GM12878 (cell line): ENCODE measurements around the gene CAPN10. TPM values are rescaled to one million over a fixed set of nuclear protein-coding genes. Genes with fewer than 3 reads are reported as not detected.

Experiments used
- ATAC-seq: fragments of 200-7000 bp; cut with Tn5 transposase; 3 replicates; pipeline ENCODE4 v1.9.1; 2020; ENCODE audit warnings: mild to moderate bottlenecking, moderate library complexity
- BruUV-seq: library from RNA; stranded (reverse); fragments of 400-500 nt; replicated peaks from 2 replicates; lab custom pipeline; 2021; lab: Mats Ljungman, UMichigan
- CTCF ChIA-PET: fragments of 300-600 bp; sonication (Branson Sonifier 250); formaldehyde crosslinking; extraction: SDS; loops from one replicate; lab custom pipeline; 2021; ENCODE audit warnings: inconsistent platforms; lab: Yijun Ruan, JAX
- POLR2A ChIA-PET: fragments of 350-600 bp; formaldehyde crosslinking; extraction: SDS; loops from one replicate; lab custom pipeline; 2021; ENCODE audit warnings: inconsistent platforms; lab: Charles Lee
- RAD21 ChIA-PET: fragments of 300-600 bp; sonication (Branson Sonifier 250); formaldehyde crosslinking; loops from one replicate; lab custom pipeline; 2023; ENCODE audit warnings: antibody characterized with exemption; ENCODE audit not compliant: unreplicated experiment; lab: Charles Lee
- SMC1A ChIA-PET: fragments of 300-600 bp; sonication (Branson Sonifier 250); formaldehyde crosslinking; loops from one replicate; lab custom pipeline; 2023; ENCODE audit not compliant: unreplicated experiment, uncharacterized antibody; lab: Charles Lee
- DNase-seq: peaks from one replicate; pipeline ENCODE4 v3.0.0-alpha.2; 2011; ENCODE audit warnings: low read depth, low spot score
- FAIRE-seq: peaks from 3 replicates; lab custom pipeline; 2011; peaks lifted over from hg19 to GRCh38; lab: Jason Lieb, UNC
- H2AFZ ChIP-seq: 2 replicates; pipeline ENCODE4 v1.6.0; 2011; ENCODE audit warnings: low read depth, low read length, control low read depth; ENCODE audit not compliant: control insufficient read depth
- H3K27ac ChIP-seq: 2 replicates; pipeline ENCODE4 v1.5.1; 2011; ENCODE audit warnings: control low read depth; ENCODE audit not compliant: control insufficient read depth, insufficient read depth
- H3K27me3 ChIP-seq, 2 experiments: replicated peaks in 1 of 2; 2 replicates each; pipeline versions ENCODE4 v1.6.0 to v1.6.1; 2011; ENCODE audit warnings: low read length in 1 of 2; ENCODE audit not compliant: control insufficient read depth in 2 of 2, insufficient read depth in 2 of 2
- H3K36me3 ChIP-seq, 2 experiments: 2 replicates each; pipeline ENCODE4 v1.5.1; 2011; ENCODE audit warnings: low read length in 1 of 2; ENCODE audit not compliant: control insufficient read depth in 2 of 2, insufficient read depth in 2 of 2
- H3K4me1 ChIP-seq: 2 replicates; pipeline ENCODE4 v1.6.1; 2011; ENCODE audit warnings: mild to moderate bottlenecking, low read length, moderate library complexity, mixed read lengths; ENCODE audit not compliant: control insufficient read depth, insufficient read depth
- H3K4me2 ChIP-seq: 2 replicates; pipeline ENCODE4 v1.6.0; 2011; ENCODE audit warnings: control low read depth; ENCODE audit not compliant: control insufficient read depth, insufficient read depth
- H3K4me3 ChIP-seq: fragments of 200-600 bp; sonication (generic); 2 replicates; pipeline ENCODE4 v1.5.1; 2016
- H3K79me2 ChIP-seq: 2 replicates; pipeline ENCODE4 v1.6.0; 2011; ENCODE audit warnings: low read length; ENCODE audit not compliant: control insufficient read depth, insufficient read depth
- H3K9ac ChIP-seq: 2 replicates; pipeline ENCODE4 v1.8.0; 2011; ENCODE audit warnings: low read length, control low read depth, mixed read lengths; ENCODE audit not compliant: control insufficient read depth, insufficient read depth
- H3K9me3 ChIP-seq: replicated peaks from 3 replicates; pipeline ENCODE4 v1.5.1; 2011; ENCODE audit warnings: mild to moderate bottlenecking, low read length; ENCODE audit not compliant: control insufficient read depth, insufficient read depth
- H4K20me1 ChIP-seq: 2 replicates; pipeline ENCODE4 v1.6.0; 2011; ENCODE audit not compliant: control insufficient read depth, insufficient read depth
- BCLAF1 ChIP-seq: fragments of 450-650 bp; IDR thresholded peaks from 2 replicates; pipeline ENCODE4 v1.6.1; 2017; ENCODE audit warnings: antibody characterized with exemption, mild to moderate bottlenecking, moderate library complexity
- CTCF ChIP-seq, 3 experiments: IDR thresholded peaks in 2 of 3; conservative IDR thresholded peaks in 1 of 3; 2 replicates each; pipeline ENCODE4 v1.5.1; 2011; ENCODE audit warnings: low read depth in 3 of 3, low read length in 3 of 3, mild to moderate bottlenecking in 3 of 3, control low read depth in 2 of 3, moderate library complexity in 2 of 3, inconsistent platforms in 1 of 3, mixed read lengths in 1 of 3; ENCODE audit not compliant: control insufficient read depth in 2 of 3, insufficient read depth in 1 of 3; ENCODE audit errors: extremely low read depth in 1 of 3
- DPF2 ChIP-seq: fragments of 450-650 bp; IDR thresholded peaks from 2 replicates; pipeline ENCODE4 v1.6.1; 2017; ENCODE audit warnings: mild to moderate bottlenecking
- SKIL ChIP-seq: fragments of 450-650 bp; IDR thresholded peaks from 2 replicates; pipeline ENCODE4 v1.6.1; 2017; ENCODE audit warnings: mild to moderate bottlenecking, low read depth, inconsistent platforms; ENCODE audit not compliant: poor library complexity, severe bottlenecking
- SMAD5 ChIP-seq: IDR thresholded peaks from 2 replicates; pipeline ENCODE4 v1.6.1; 2016; ENCODE audit warnings: antibody characterized with exemption, low read depth
- SP1 ChIP-seq: IDR thresholded peaks from one replicate; pipeline ENCODE4 v1.6.1; 2011; ENCODE audit warnings: low read depth, low read length
- STAT1 ChIP-seq: fragments of 450-650 bp; conservative IDR thresholded peaks from 2 replicates; pipeline ENCODE4 v1.6.1; 2014; ENCODE audit warnings: antibody characterized with exemption, mild to moderate bottlenecking
- ZNF217 ChIP-seq: fragments of 450-650 bp; IDR thresholded peaks from 2 replicates; pipeline ENCODE4 v1.6.1; 2017; ENCODE audit warnings: antibody characterized with exemption, mild to moderate bottlenecking
- ZNF384 ChIP-seq: IDR thresholded peaks from 2 replicates; pipeline ENCODE4 v1.6.1; 2012; ENCODE audit warnings: low read depth, mild to moderate bottlenecking, low read length, improper control_type of control experiment, borderline replicate concordance
- WGBS: methylation state at CpG from one replicate; pipeline ENCODE4 v1.1.6; 2016; ENCODE audit warnings: low lambda C conversion rate; ENCODE audit not compliant: insufficient replicate concordance, insufficient coverage; ENCODE audit errors: missing lambda C conversion rate; 5-methylcytosine and 5-hydroxymethylcytosine counted together
- in situ Hi-C: fragments of 300-500 bp; cut with MboI; formaldehyde crosslinking; loops from 9 replicates; pipeline ENCODE4 v1.14.3; 2018; ENCODE audit warnings: mixed read lengths
- intact Hi-C: fragments of 100-400 bp; cut with micrococcal nuclease; formaldehyde crosslinking; loops from one replicate; pipeline ENCODE4 v1.14.2; 2022; ENCODE audit not compliant: unreplicated experiment
- polyA plus RNA-seq, 11 experiments: library from polyadenylated mRNA; depleted of rRNA in 4 of 11; unstranded in 6 of 11; stranded (reverse) in 5 of 11; fragments of >200 nt; fragmentation: Nextera tagmentation in 4 of 11; fragmentation: Illumina TruSeq in 1 of 11; extraction: Ambion mirVana in 4 of 11; extraction: Trizol in 1 of 11; gene quantifications; 1 replicate in 1 of 11; 2 replicates in 10 of 11; pipeline versions ENCODE4 v1.2.1 to v1.2.3, GENCODE V29; 2011 to 2016; ENCODE audit warnings: inconsistent platforms in 2 of 11, missing spikeins in 2 of 11, low read depth in 1 of 11
- total RNA-seq, 4 experiments: library from RNA; depleted of rRNA in 3 of 4; stranded (reverse); fragments of >200 nt in 3 of 4; fragmentation: Illumina TruSeq in 1 of 4; extraction: Trizol in 1 of 4; gene quantifications; 2 replicates each; pipeline versions ENCODE4 v1.2.1 to v1.2.3, GENCODE V29; 2013 to 2021

The CAPN10 gene
- total and polyA plus RNA-seq, 10 of the 15 experiments (the other 5 are each of a cell fraction or from before 2014, with no cell fraction given): 0.37 to 40.6 (median 17.5) TPM

- 0 out of 4 replicates have a peak, but pooled peaks cover 0 to 1% of the 10 kb centered on the region in 2 experiments for H3K36me3 ChIP-seq
- H4K20me1 ChIP-seq: no peaks in the 10 kb centered on the region; the same call in 1 of the 2 replicates
- DNase-seq (no peak), ATAC-seq (no peak), FAIRE-seq (no peak)
- H3K9me3 ChIP-seq: no peaks in the 10 kb centered on the region
- RAD21 ChIA-PET: no interaction called here
- H3K4me1 ChIP-seq: peaks cover 36% of the 10 kb centered on the region
- H2AFZ ChIP-seq: no peak overlapping the region
- no peak for TF ChIP-seq CTCF (IDR thresholded peaks at IDR 0.05 in 2 of 3, conservative IDR thresholded peaks at IDR 0.05 in 1 of 3; ENCODE audit: control insufficient read depth in 2 of 3, extremely low read depth in 1 of 3, insufficient read depth in 1 of 3, low read depth in 3 of 3, low read length in 3 of 3)
- no peak for TF ChIP-seq ZNF384
- no peak for TF ChIP-seq SMAD5
- no peak for TF ChIP-seq DPF2
- TF ChIP-seq SP1: no peak
- TF ChIP-seq ZNF217: no peak
- no peak for TF ChIP-seq STAT1
- TF ChIP-seq BCLAF1: no peak
- no peak for TF ChIP-seq SKIL
- intact Hi-C loops (loop anchor here (5.0 kb wide), 1 partner anchor 58 kb away; no protein-coding TSS in a partner anchor), in situ Hi-C loops (no loop called here)
- SMC1A ChIA-PET: interaction anchor here (1.0 kb wide), 1 partner anchor 11 kb away, joined by 3 read pairs; no protein-coding TSS in a partner anchor
- CTCF ChIA-PET: interaction anchor here (2.1 kb wide), 1 partner anchor 10 kb away, joined by 16 read pairs; no protein-coding TSS in a partner anchor
- peak overlapping the region; percentile 75 for H3K4me2 ChIP-seq
- H3K27me3 ChIP-seq: no peaks in the 10 kb centered on the region
- H3K27ac ChIP-seq: no peak overlapping the region
- BruUV-seq: no TSS peak
- POLR2A ChIA-PET: no interaction called here
- 83% methylated on average over 15 of the region's 15 CpGs for WGBS
- peak overlapping the region; percentile 72; the same call in 1 of the 2 replicates for H3K9ac ChIP-seq
- H3K4me3 ChIP-seq: peak overlapping the region; percentile 96; the same call in 1 of the 2 replicates
- H3K79me2 ChIP-seq: peaks cover 29% of the 10 kb centered on the region
Measured at GRCh38 chr2:240569998-240570530, 16.5 kb upstream of the CAPN10 start.
